DOHH2 (cell line): ENCODE results near the gene NBPF19.
"Not testable (repeated sequence)": the region's sequence is repeated elsewhere in the genome, so short reads cannot be mapped to it uniquely, and the experiment has no call there.

Experiments
- H3F3A ChIP-seq: fragments of 200-600 bp; sonication (generic), shearing (Covaris generic); 2 replicates; pipeline ENCODE4 v1.6.0; 2016; ENCODE audit warnings: antibody characterized with exemption, mild to moderate bottlenecking; ENCODE audit not compliant: control insufficient read depth, insufficient read depth
- H3K27ac ChIP-seq: fragments of 200-600 bp; sonication (generic); 2 replicates; pipeline ENCODE4 v1.5.1; 2014; ENCODE audit warnings: low read depth, mild to moderate bottlenecking, low read length, moderate library complexity
- H3K27me3 ChIP-seq: fragments of 200-600 bp; sonication (generic); 2 replicates; pipeline ENCODE4 v1.6.1; 2014; ENCODE audit warnings: mild to moderate bottlenecking, low read length, mixed read lengths; ENCODE audit not compliant: control insufficient read depth
- H3K36me3 ChIP-seq: fragments of 200-600 bp; sonication (generic); 2 replicates; pipeline ENCODE4 v1.6.1; 2014; ENCODE audit warnings: mild to moderate bottlenecking, low read length, moderate library complexity, mixed read lengths; ENCODE audit not compliant: control insufficient read depth
- H3K4me1 ChIP-seq: fragments of 200-600 bp; sonication (generic); 2 replicates; pipeline ENCODE4 v1.6.1; 2014; ENCODE audit warnings: mild to moderate bottlenecking, low read length, mixed read lengths; ENCODE audit not compliant: control insufficient read depth
- H3K4me2 ChIP-seq: fragments of 200-600 bp; sonication (generic); 2 replicates; pipeline ENCODE4 v1.6.0; 2014; ENCODE audit warnings: mild to moderate bottlenecking, low read length, moderate library complexity
- H3K4me3 ChIP-seq: fragments of 200-600 bp; sonication (generic); 2 replicates; pipeline ENCODE4 v1.5.1; 2014; ENCODE audit warnings: mild to moderate bottlenecking, low read length, mixed read lengths
- H3K79me2 ChIP-seq: fragments of 200-600 bp; sonication (generic); 2 replicates; pipeline ENCODE4 v1.6.1; 2014; ENCODE audit warnings: mild to moderate bottlenecking, low read length, mixed read lengths; ENCODE audit not compliant: control insufficient read depth
- H3K9me2 ChIP-seq: fragments of 200-600 bp; sonication (generic); replicated peaks from 2 replicates; pipeline ENCODE4 v1.6.1; 2014; ENCODE audit warnings: mild to moderate bottlenecking, low read length, mixed read lengths; ENCODE audit not compliant: control insufficient read depth
- H3K9me3 ChIP-seq: fragments of 200-600 bp; sonication (generic); 2 replicates; pipeline ENCODE4 v1.6.1; 2014; ENCODE audit warnings: antibody characterized with exemption, low read length, mixed read lengths; ENCODE audit not compliant: control insufficient read depth, insufficient read depth
- H4K20me1 ChIP-seq: fragments of 200-600 bp; sonication (generic); 2 replicates; pipeline ENCODE4 v1.6.0; 2014; ENCODE audit warnings: low read depth, mild to moderate bottlenecking, antibody characterized with exemption, low read length, moderate library complexity; ENCODE audit not compliant: control insufficient read depth, insufficient read depth

NBPF19 gene

DNA sequence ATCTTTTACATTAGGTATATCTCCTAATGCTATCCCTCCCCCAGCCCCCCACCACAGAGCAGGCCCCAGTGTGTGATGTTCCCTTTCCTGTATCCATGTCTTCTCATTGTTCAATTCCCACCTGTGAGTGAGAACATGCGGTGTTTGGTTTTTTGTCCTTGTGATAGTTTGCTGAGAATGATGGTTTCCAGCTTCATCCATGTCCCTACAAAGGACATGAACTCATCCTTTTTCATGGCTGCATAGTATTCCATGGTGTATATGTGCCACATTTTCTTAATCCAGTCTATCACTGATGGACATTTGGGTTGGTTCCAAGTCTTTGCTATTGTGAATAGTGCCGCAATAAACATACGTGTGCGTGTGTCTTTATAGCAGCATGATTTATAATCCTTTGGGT lies 90.6 kb downstream of the NBPF19 start:
- not testable (repeated sequence) for H3K4me3 ChIP-seq, H3K79me2 ChIP-seq, H3K9me2 ChIP-seq, H4K20me1 ChIP-seq, H3K27me3 ChIP-seq, H3K36me3 ChIP-seq, H3F3A ChIP-seq, H3K27ac ChIP-seq, H3K9me3 ChIP-seq, H3K4me2 ChIP-seq, H3K4me1 ChIP-seq

DNA sequence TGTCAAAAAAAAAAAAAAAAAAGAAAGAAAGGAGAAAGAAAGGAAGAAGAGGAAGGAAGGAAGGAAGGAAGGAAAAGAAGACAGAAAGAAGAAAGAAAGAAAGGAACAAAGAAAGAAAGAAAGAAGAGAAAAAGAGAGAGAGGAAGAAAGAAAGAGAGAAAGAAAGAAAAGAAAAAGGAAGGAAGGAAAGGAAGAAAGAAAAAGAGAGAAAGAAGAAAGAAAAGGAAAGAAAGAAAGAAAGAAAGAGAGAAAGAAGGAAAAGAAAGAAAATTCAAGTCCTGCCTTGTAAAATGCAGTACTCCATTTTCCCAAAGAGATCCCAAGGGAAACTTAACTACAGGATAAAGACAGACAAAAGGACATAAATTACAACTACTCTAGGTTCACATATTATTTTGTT lies 97.9 kb downstream of the NBPF19 start:
- H3F3A ChIP-seq, H3K9me2 ChIP-seq, H4K20me1 ChIP-seq, H3K27ac ChIP-seq, H3K9me3 ChIP-seq, H3K36me3 ChIP-seq, H3K4me2 ChIP-seq, H3K4me3 ChIP-seq, H3K79me2 ChIP-seq, H3K27me3 ChIP-seq, H3K4me1 ChIP-seq: not testable (repeated sequence)

DNA sequence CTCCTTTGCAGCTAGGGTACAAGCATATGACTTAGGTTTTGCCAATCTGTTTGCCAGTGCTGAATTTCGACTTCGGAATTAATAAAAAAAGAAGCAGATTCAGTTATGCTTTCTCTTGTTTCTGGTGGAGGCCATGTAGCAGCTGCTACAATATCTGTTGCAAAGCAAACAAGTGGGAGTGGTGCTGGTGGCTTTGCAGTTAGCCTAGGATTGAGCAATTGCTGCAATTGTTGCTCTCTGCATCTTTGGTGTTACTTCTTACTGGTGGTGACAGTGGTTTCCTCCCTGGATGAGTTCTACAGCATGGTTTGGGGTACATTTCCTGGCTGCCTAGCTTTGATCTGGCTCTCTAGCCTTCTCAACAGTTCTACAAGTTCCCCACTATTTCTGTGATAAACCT lies 110.7 kb downstream of the NBPF19 start:
- not testable (repeated sequence) for H3K36me3 ChIP-seq, H3F3A ChIP-seq, H3K79me2 ChIP-seq, H3K9me2 ChIP-seq, H3K27me3 ChIP-seq, H4K20me1 ChIP-seq, H3K4me3 ChIP-seq, H3K27ac ChIP-seq, H3K4me2 ChIP-seq, H3K9me3 ChIP-seq, H3K4me1 ChIP-seq
